PC-3 (cell line): ENCODE data around the gene CDH26.

ENCODE experiments used
- CTCF ChIP-seq: fragments of 300-600 bp; sonication (generic); conservative IDR thresholded peaks from 2 replicates; pipeline ENCODE4 v1.5.1; 2017; ENCODE audit warnings: antibody characterized with exemption, low read depth, mild to moderate bottlenecking, low read length
- EZH2 ChIP-seq: fragments of 300-600 bp; sonication (generic); IDR thresholded peaks from one replicate; pipeline ENCODE4 v1.6.1; 2017; ENCODE audit warnings: antibody characterized with exemption, mild to moderate bottlenecking, low read length; ENCODE audit not compliant: unreplicated experiment
- EZH2phosphoT487 ChIP-seq: fragments of 300-600 bp; sonication (generic); IDR thresholded peaks from 2 replicates; pipeline ENCODE4 v1.6.1; 2018; ENCODE audit warnings: mild to moderate bottlenecking, antibody characterized with exemption, low read length, borderline replicate concordance

GRCh38 chr20:59937150-59937549, 21.1 kb upstream of the CDH26 start:
- TF ChIP-seq CTCF (no peak), EZH2 (no peak), EZH2phosphoT487 (no peak)
